ENCODE results near the gene CLIC1.

Gene CLIC1

GRCh38 chr6:31700740-31701401 lies 35.5 kb downstream of the CLIC1 start:
- no peak for DNase-seq

- no peak for DNase-seq
Measured at GRCh38 chr6:31697555-31697954, 38.8 kb downstream of the CLIC1 start.

GRCh38 chr6:31693535-31693934 lies 42.8 kb downstream of the CLIC1 start:
- DNase-seq: no peak

GRCh38 chr6:31692886-31693285 lies 43.4 kb downstream of the CLIC1 start:
- no peak for DNase-seq

GRCh38 chr6:31692353-31692752 lies 44.0 kb downstream of the CLIC1 start:
- DNase-seq: no peak

GRCh38 chr6:31691564-31692108 lies 44.7 kb downstream of the CLIC1 start:
- no peak for DNase-seq

GRCh38 chr6:31691078-31691463 lies 45.3 kb downstream of the CLIC1 start:
- DNase-seq: no peak

GRCh38 chr6:31690231-31691077 lies 45.9 kb downstream of the CLIC1 start:
- no peak for DNase-seq

- no peak for DNase-seq
Measured at GRCh38 chr6:31689249-31690110, 46.9 kb downstream of the CLIC1 start.

GRCh38 chr6:31687860-31688693 lies 48.3 kb downstream of the CLIC1 start:
- no peak for DNase-seq

GRCh38 chr6:31687321-31687720 lies 49.0 kb downstream of the CLIC1 start:
- no peak for DNase-seq

GRCh38 chr6:31686483-31686882 lies 49.8 kb downstream of the CLIC1 start:
- no peak for DNase-seq

- DNase-seq: no peak
Measured at GRCh38 chr6:31683591-31683990, 52.7 kb downstream of the CLIC1 start.

- DNase-seq: peak; percentile 46
Measured at GRCh38 chr6:31681135-31681671, 55.1 kb downstream of the CLIC1 start.

Data from fibroblast of skin of right biceps (primary cell).